HG02884 (cell line): ENCODE measurements around the gene BCLAF3.
A peak's percentile ranks its signal among the peaks of the same experiment; 100 is the strongest.

Experiments used
- ATAC-seq: cut with Tn5 transposase; IDR thresholded peaks from one replicate; pipeline ENCODE4 v1.9.1; 2021; ENCODE audit warnings: mild to moderate bottlenecking, moderate library complexity; ENCODE audit not compliant: unreplicated experiment

The BCLAF3 gene

GRCh38 chrX:19972984-19973383 lies 17.9 kb downstream of the BCLAF3 start:
- no peak for ATAC-seq

GRCh38 chrX:19968276-19968675 lies 22.6 kb downstream of the BCLAF3 start:
- ATAC-seq, result no peak

- ATAC-seq, result no peak
Observed at GRCh38 chrX:19966056-19966455, 24.8 kb downstream of the BCLAF3 start.

- peak; percentile 95 for ATAC-seq
Observed at GRCh38 chrX:19964017-19964710, 26.7 kb downstream of the BCLAF3 start.

- ATAC-seq, result no peak
Observed at GRCh38 chrX:19960913-19961312, 29.9 kb downstream of the BCLAF3 start.

GRCh38 chrX:19958552-19959486 lies 32.0 kb downstream of the BCLAF3 start:
- no peak for ATAC-seq

GRCh38 chrX:19956923-19957322 lies 33.9 kb downstream of the BCLAF3 start:
- ATAC-seq, result no peak

- ATAC-seq, result no peak
Observed at GRCh38 chrX:19956306-19956705, 34.6 kb downstream of the BCLAF3 start.

GRCh38 chrX:19955306-19955705 lies 35.6 kb downstream of the BCLAF3 start:
- no peak for ATAC-seq

- ATAC-seq, result no peak
Observed at GRCh38 chrX:19954335-19955096, 36.3 kb downstream of the BCLAF3 start.

GRCh38 chrX:19953145-19953544 lies 37.7 kb downstream of the BCLAF3 start:
- no peak for ATAC-seq

- no peak for ATAC-seq
Observed at GRCh38 chrX:19949340-19949739, 41.5 kb downstream of the BCLAF3 start.

GRCh38 chrX:19947612-19948011 lies 43.2 kb downstream of the BCLAF3 start:
- ATAC-seq, result no peak
